Endothelial cell of umbilical vein (primary cell): ENCODE measurements around the gene TLE4. TPM values are rescaled to one million over a fixed set of nuclear protein-coding genes. Genes with fewer than 3 reads are reported as not detected.

Experiments
- BruUV-seq: library from RNA; stranded (reverse); fragments of 400-500 nt; replicated peaks from 2 replicates; lab custom pipeline; 2021; lab: Mats Ljungman, UMichigan
- CTCF ChIA-PET: fragments of 300-600, 350-600 bp; sonication (Branson Sonifier 250); formaldehyde crosslinking; loops from one replicate; lab custom pipeline; 2021; ENCODE audit warnings: antibody characterized with exemption, inconsistent platforms; lab: Charles Lee
- POLR2A ChIA-PET: fragments of 300-600, 350-600 bp; sonication (Branson Sonifier 250); formaldehyde crosslinking; loops from one replicate; lab custom pipeline; 2021; ENCODE audit warnings: antibody characterized with exemption, inconsistent platforms; lab: Charles Lee
- DNase-seq: peaks from one replicate; pipeline ENCODE4 v3.0.0-alpha.2; 2011; ENCODE audit warnings: low read depth, low spot score
- FAIRE-seq: peaks from 2 replicates; lab custom pipeline; 2011; peaks lifted over from hg19 to GRCh38; lab: Jason Lieb, UNC
- H2AFZ ChIP-seq: 2 replicates; pipeline ENCODE4 v1.6.0; 2012; ENCODE audit warnings: low read depth, low read length, control low read depth, inconsistent platforms
- H3K27ac ChIP-seq: 2 replicates; pipeline ENCODE4 v1.5.1; 2011; ENCODE audit warnings: low read depth, mild to moderate bottlenecking, control low read depth, low read length, moderate library complexity; ENCODE audit not compliant: insufficient read depth
- H3K27me3 ChIP-seq, 2 experiments: 2 replicates each; pipeline versions ENCODE4 v1.6.0 to v1.6.1; 2011; ENCODE audit warnings: low read length in 2 of 2, mixed read lengths in 1 of 2; ENCODE audit not compliant: control insufficient read depth in 2 of 2, insufficient read depth in 2 of 2
- H3K36me3 ChIP-seq, 2 experiments: 2 replicates in 1 of 2; 3 replicates in 1 of 2; pipeline ENCODE4 v1.5.1; 2011; ENCODE audit warnings: low read length in 2 of 2, mild to moderate bottlenecking in 1 of 2, moderate library complexity in 1 of 2; ENCODE audit not compliant: control insufficient read depth in 2 of 2, insufficient read depth in 2 of 2; ENCODE audit errors: extremely low read depth in 1 of 2
- H3K4me1 ChIP-seq: 3 replicates; pipeline ENCODE4 v1.5.1; 2011; ENCODE audit warnings: mild to moderate bottlenecking, low read length; ENCODE audit not compliant: control insufficient read depth, insufficient read depth; ENCODE audit errors: extremely low read depth
- H3K4me2 ChIP-seq: 2 replicates; pipeline ENCODE4 v1.6.1; 2011; ENCODE audit warnings: low read length, control low read depth, mixed read lengths; ENCODE audit not compliant: insufficient read depth
- H3K4me3 ChIP-seq, 3 experiments: fragments of 200-600 bp in 1 of 3; sonication (generic), shearing (Covaris generic) in 1 of 3; replicated peaks in 1 of 3; 2 replicates each; pipeline ENCODE4 v1.5.1; 2011 to 2016; ENCODE audit warnings: control low read depth in 3 of 3, low read length in 3 of 3, mild to moderate bottlenecking in 2 of 3, inconsistent platforms in 1 of 3, low read depth in 1 of 3, moderate library complexity in 1 of 3; ENCODE audit not compliant: insufficient read depth in 1 of 3
- H3K79me2 ChIP-seq: 2 replicates; pipeline ENCODE4 v1.6.0; 2012; ENCODE audit warnings: low read length, inconsistent platforms; ENCODE audit not compliant: control insufficient read depth, insufficient read depth
- H3K9ac ChIP-seq: replicated peaks from 2 replicates; pipeline ENCODE3; 2011; ENCODE audit warnings: low read length, control low read depth; ENCODE audit not compliant: insufficient read depth; ENCODE audit errors: extremely low read depth
- H3K9me1 ChIP-seq: replicated peaks from 3 replicates; pipeline ENCODE4 v1.6.0; 2011; ENCODE audit warnings: mild to moderate bottlenecking, low read length; ENCODE audit not compliant: control insufficient read depth, insufficient read depth; ENCODE audit errors: extremely low read depth
- H3K9me3 ChIP-seq: replicated peaks from 2 replicates; pipeline ENCODE4 v1.5.1; 2012; ENCODE audit warnings: low read length, inconsistent platforms; ENCODE audit not compliant: control insufficient read depth, insufficient read depth
- H4K20me1 ChIP-seq: replicated peaks from 2 replicates; pipeline ENCODE3; 2011; ENCODE audit warnings: mild to moderate bottlenecking, low read length; ENCODE audit not compliant: control insufficient read depth, insufficient read depth; ENCODE audit errors: extremely low read depth
- EZH2 ChIP-seq: IDR thresholded peaks from 2 replicates; pipeline ENCODE4 v1.6.1; 2012; ENCODE audit warnings: borderline replicate concordance, low read depth, mild to moderate bottlenecking, moderate library complexity, low read length, inconsistent platforms; ENCODE audit not compliant: severe bottlenecking
- FOS ChIP-seq: IDR thresholded peaks from 2 replicates; pipeline ENCODE4 v1.6.1; 2011; ENCODE audit warnings: mild to moderate bottlenecking, low read length, moderate library complexity, borderline replicate concordance; ENCODE audit not compliant: insufficient read depth
- GATA2 ChIP-seq: IDR thresholded peaks from 2 replicates; pipeline ENCODE4 v1.7.0; 2011; ENCODE audit warnings: low read depth, mild to moderate bottlenecking, moderate library complexity, mixed read lengths, low read length; ENCODE audit not compliant: insufficient read length, insufficient read depth
- JUN ChIP-seq: IDR thresholded peaks from 2 replicates; pipeline ENCODE4 v1.6.1; 2011; ENCODE audit warnings: borderline replicate concordance, low read depth; ENCODE audit not compliant: insufficient read length, insufficient read depth
- MYC ChIP-seq: IDR thresholded peaks from one replicate; pipeline ENCODE4 v1.6.1; 2011; ENCODE audit warnings: mild to moderate bottlenecking, low read depth, low read length
- POLR2A ChIP-seq: IDR thresholded peaks from 2 replicates; pipeline ENCODE4 v1.6.1; 2012; ENCODE audit warnings: low read depth, mild to moderate bottlenecking, control low read depth, low read length
- POLR2AphosphoS5 ChIP-seq: IDR thresholded peaks from 2 replicates; pipeline ENCODE4 v1.6.1; 2012; ENCODE audit warnings: low read depth, mild to moderate bottlenecking, control low read depth, low read length, moderate library complexity; ENCODE audit not compliant: insufficient read depth
- dilution Hi-C: fragments of 300-500 bp; cut with MboI; formaldehyde crosslinking; loops from one replicate; pipeline ENCODE4 v1.15.0; 2019; ENCODE audit warnings: low sequenced_read_pairs; ENCODE audit not compliant: extremely low pct_ligation_motif_present
- intact Hi-C: fragments of 100-400 bp; cut with micrococcal nuclease; formaldehyde crosslinking; loops from one replicate; pipeline ENCODE4 v1.10.0; 2022
- polyA plus RNA-seq, 4 experiments: library from polyadenylated mRNA; depleted of rRNA in 3 of 4; stranded (reverse) in 3 of 4; unstranded in 1 of 4; fragments of >200 nt; gene quantifications; 2 replicates each; pipeline versions ENCODE4 v1.2.1 to v1.2.3, GENCODE V29; 2011 to 2012; ENCODE audit warnings: missing spikeins in 1 of 4
- total RNA-seq: library from RNA; stranded (reverse); gene quantifications from 2 replicates; pipeline ENCODE4 v1.2.3, GENCODE V29; 2021
- TF ChIP-seq, protein P1 (sequence below), 2 donors: IDR thresholded peaks; 1 replicate in 1 of 2; 2 replicates in 1 of 2; pipeline ENCODE4 v1.5.1; 2011; ENCODE audit warnings: low read length in 2 of 2, mild to moderate bottlenecking in 2 of 2, moderate library complexity in 2 of 2, control low read depth in 1 of 2, inconsistent platforms in 1 of 2, low read depth in 1 of 2; ENCODE audit not compliant: insufficient read depth in 1 of 2; ENCODE audit errors: extremely low read depth in 1 of 2

The TLE4 gene
- total and polyA plus RNA-seq, 2 donors (not counting 3 experiments of a cell fraction or from before 2014, with no cell fraction given), result 31.4 to 32.3 TPM

DNA sequence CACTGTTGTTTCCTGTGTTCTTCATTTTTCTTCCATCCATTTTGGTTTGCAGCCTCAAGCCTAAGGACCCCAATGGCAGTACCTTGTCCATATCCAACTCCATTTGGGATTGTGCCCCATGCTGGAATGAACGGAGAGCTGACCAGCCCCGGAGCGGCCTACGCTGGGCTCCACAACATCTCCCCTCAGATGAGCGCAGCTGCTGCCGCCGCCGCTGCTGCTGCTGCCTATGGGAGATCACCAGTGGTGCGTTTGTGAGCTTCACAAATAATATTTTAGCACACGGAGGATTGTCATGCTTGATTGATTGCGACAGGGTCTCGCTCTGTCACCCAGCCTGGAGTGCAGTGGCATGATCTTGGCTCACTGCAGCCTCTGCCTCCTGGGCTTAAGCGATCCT lies 136.8 kb downstream of the TLE4 start:
- BruUV-seq, result no TSS peak
- H3K9me3 ChIP-seq, result no peaks in the 10 kb centered on the region

DNA sequence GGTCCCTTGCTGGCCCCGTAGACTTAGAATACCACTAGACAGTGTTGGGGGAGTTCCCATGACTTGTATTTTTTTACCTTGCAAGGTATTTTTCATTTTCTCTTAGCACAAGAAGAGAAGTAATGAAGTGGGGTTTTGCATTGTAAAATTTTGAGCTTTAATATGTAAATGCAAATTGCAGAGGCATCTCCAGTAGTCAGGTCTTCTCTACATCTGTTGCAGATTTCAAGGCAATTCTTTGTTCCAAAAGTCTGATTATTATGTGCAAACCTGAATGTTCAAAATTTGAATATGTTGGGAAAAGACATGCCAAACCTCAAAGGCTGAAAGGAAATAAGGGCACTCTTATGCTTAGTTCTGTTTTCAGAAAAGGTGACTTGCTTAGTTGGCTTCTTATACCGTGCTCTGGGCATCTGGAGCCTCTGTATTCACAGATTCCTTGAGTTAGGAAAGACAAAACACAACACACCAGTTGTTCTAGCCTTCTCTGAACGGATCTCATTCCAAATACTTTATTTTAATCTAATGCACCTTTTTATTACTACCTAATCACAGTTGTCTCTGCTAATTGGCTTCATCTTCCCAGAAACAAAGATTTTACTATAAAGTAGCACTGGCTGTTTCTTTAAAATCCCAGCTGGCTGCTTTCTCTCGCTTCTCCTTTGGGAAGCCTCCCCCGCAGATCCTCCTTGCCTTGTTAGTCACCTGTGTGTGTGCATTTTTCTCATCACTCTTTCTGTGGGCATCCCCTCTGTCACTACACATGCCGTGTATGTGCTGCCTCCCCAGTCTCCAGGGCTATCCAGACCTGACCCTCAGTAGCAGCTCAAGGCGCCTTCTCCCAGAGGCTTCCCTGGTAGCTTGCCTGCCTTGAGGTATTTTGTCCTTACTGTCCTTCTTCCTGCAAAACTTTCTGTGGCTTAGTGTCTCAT lies 138.2 kb downstream of the TLE4 start:
- no peaks in the 10 kb centered on the region for H3K4me1 ChIP-seq
- no peaks in the 10 kb centered on the region for H3K79me2 ChIP-seq
- dilution Hi-C loops, result no loop called here
- no peak overlapping the region for H3K4me3 ChIP-seq
- no TSS peak for BruUV-seq
- H3K36me3 ChIP-seq, result peaks cover 0 to 15% of the 10 kb centered on the region in 2 experiments
- no peaks in the 10 kb centered on the region for H3K9me3 ChIP-seq
- no peak overlapping the region for H3K4me2 ChIP-seq
- POLR2A ChIA-PET, result no interaction called here
- no peak for FAIRE-seq
- CTCF ChIA-PET, result interaction anchor here (1.2 kb wide), 1 partner anchor 14 kb away, joined by 3 read pairs; no protein-coding TSS in a partner anchor
- no peak for TF ChIP-seq EZH2
- TF ChIP-seq MYC, result no peak
- TF ChIP-seq, protein P1, sequence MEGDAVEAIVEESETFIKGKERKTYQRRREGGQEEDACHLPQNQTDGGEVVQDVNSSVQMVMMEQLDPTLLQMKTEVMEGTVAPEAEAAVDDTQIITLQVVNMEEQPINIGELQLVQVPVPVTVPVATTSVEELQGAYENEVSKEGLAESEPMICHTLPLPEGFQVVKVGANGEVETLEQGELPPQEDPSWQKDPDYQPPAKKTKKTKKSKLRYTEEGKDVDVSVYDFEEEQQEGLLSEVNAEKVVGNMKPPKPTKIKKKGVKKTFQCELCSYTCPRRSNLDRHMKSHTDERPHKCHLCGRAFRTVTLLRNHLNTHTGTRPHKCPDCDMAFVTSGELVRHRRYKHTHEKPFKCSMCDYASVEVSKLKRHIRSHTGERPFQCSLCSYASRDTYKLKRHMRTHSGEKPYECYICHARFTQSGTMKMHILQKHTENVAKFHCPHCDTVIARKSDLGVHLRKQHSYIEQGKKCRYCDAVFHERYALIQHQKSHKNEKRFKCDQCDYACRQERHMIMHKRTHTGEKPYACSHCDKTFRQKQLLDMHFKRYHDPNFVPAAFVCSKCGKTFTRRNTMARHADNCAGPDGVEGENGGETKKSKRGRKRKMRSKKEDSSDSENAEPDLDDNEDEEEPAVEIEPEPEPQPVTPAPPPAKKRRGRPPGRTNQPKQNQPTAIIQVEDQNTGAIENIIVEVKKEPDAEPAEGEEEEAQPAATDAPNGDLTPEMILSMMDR (IDR thresholded peaks at IDR 0.05; ENCODE audit: extremely low read depth in 1 of 2, insufficient read depth in 1 of 2, low read depth in 1 of 2, low read length in 2 of 2), result no peak
- TF ChIP-seq FOS, result no peak
- no peak for TF ChIP-seq POLR2A
- TF ChIP-seq GATA2, result no peak
- TF ChIP-seq POLR2AphosphoS5, result no peak
- DNase-seq, result no peak
- H4K20me1 ChIP-seq, result no peaks in the 10 kb centered on the region
- intact Hi-C loops, result no loop called here
- H3K27ac ChIP-seq, result no peak overlapping the region
- no peaks in the 10 kb centered on the region for H3K9me1 ChIP-seq
- no peak overlapping the region for H2AFZ ChIP-seq
- no peaks in the 10 kb centered on the region for H3K27me3 ChIP-seq
- H3K9ac ChIP-seq, result no peak overlapping the region

More for the DNA sequence above, 136.8 kb downstream of the TLE4 start:
- Histone ChIP-seq H3K36me3 (peaks cover 0 to 15% of the 10 kb centered on the region in 2 experiments), H2AFZ (no peak overlapping the region), H3K79me2 (no peaks in the 10 kb centered on the region), H3K4me3 (no peak overlapping the region), H3K9me1 (no peaks in the 10 kb centered on the region), H3K4me1 (no peaks in the 10 kb centered on the region), H3K4me2 (no peak overlapping the region), H3K9ac (no peak overlapping the region), H4K20me1 (no peaks in the 10 kb centered on the region), H3K27me3 (no peaks in the 10 kb centered on the region), H3K27ac (no peak overlapping the region)
- TF ChIP-seq JUN (no peak), POLR2A (no peak)
- FAIRE-seq (no peak), DNase-seq (no peak)
- ChIA-PET CTCF (interaction anchor here (1.2 kb wide), 1 partner anchor 12 kb away, joined by 3 read pairs; no protein-coding TSS in a partner anchor), POLR2A (no interaction called here)
- dilution Hi-C loops (no loop called here), intact Hi-C loops (no loop called here)
